H9 (cell line): ENCODE results near the gene OAF. TPM values are rescaled to one million over a fixed set of nuclear protein-coding genes. Genes with fewer than 3 reads are reported as not detected.

Experiments
- DNase-seq: peaks from one replicate; pipeline ENCODE4 v3.0.0-alpha.2; 2017
- H2AFZ ChIP-seq: one replicate; pipeline ENCODE4 v1.6.1; 2013; ENCODE audit warnings: mild to moderate bottlenecking, low read length, control low read depth, moderate library complexity
- H2AK5ac ChIP-seq: 2 replicates; pipeline ENCODE4 v1.6.1; 2013; ENCODE audit warnings: low read length, control low read depth, mixed read lengths; ENCODE audit not compliant: insufficient read length
- H2BK120ac ChIP-seq: one replicate; pipeline ENCODE4 v1.6.1; 2013; ENCODE audit warnings: low read depth, mild to moderate bottlenecking, low read length, control low read depth, inconsistent platforms; ENCODE audit not compliant: poor library complexity, severe bottlenecking
- H2BK12ac ChIP-seq: 2 replicates; pipeline ENCODE4 v1.6.1; 2013; ENCODE audit warnings: low read length, control low read depth, mixed read lengths, low read depth; ENCODE audit not compliant: insufficient read length
- H2BK15ac ChIP-seq: 2 replicates; pipeline ENCODE4 v1.6.1; 2013; ENCODE audit warnings: low read depth, low read length, control low read depth
- H2BK20ac ChIP-seq: one replicate; pipeline ENCODE4 v1.6.1; 2013; ENCODE audit warnings: low read depth, mild to moderate bottlenecking, low read length, control low read depth, inconsistent platforms; ENCODE audit not compliant: poor library complexity, severe bottlenecking
- H2BK5ac ChIP-seq: 2 replicates; pipeline ENCODE4 v1.6.1; 2013; ENCODE audit warnings: low read length, control low read depth, mixed read lengths; ENCODE audit not compliant: insufficient read length
- H3K14ac ChIP-seq: 2 replicates; pipeline ENCODE4 v1.6.1; 2013; ENCODE audit warnings: low read length, control low read depth; ENCODE audit not compliant: insufficient read depth
- H3K18ac ChIP-seq: 2 replicates; pipeline ENCODE4 v1.6.1; 2013; ENCODE audit warnings: low read depth, mild to moderate bottlenecking, mixed read lengths, low read length, control low read depth; ENCODE audit not compliant: insufficient read length
- H3K23ac ChIP-seq: 2 replicates; pipeline ENCODE4 v1.6.1; 2013; ENCODE audit warnings: low read length, control low read depth, mixed read lengths, low read depth; ENCODE audit not compliant: insufficient read length
- H3K23me2 ChIP-seq: 2 replicates; pipeline ENCODE4 v1.6.1; 2013; ENCODE audit warnings: low read depth, mild to moderate bottlenecking, mixed read lengths, low read length, control low read depth; ENCODE audit not compliant: insufficient read length, poor library complexity, severe bottlenecking
- H3K27ac ChIP-seq: 2 replicates; pipeline ENCODE4 v1.5.1; 2013; ENCODE audit warnings: low read length, control low read depth, mixed read lengths, low read depth; ENCODE audit not compliant: insufficient read length
- H3K27me3 ChIP-seq: 2 replicates; pipeline ENCODE4 v1.6.1; 2013; ENCODE audit warnings: low read length, control low read depth, inconsistent platforms; ENCODE audit not compliant: insufficient read depth
- H3K4ac ChIP-seq: 2 replicates; pipeline ENCODE4 v1.6.1; 2013; ENCODE audit warnings: low read depth, mild to moderate bottlenecking, control low read depth, inconsistent platforms, low read length, moderate library complexity
- H3K4me1 ChIP-seq: 2 replicates; pipeline ENCODE4 v1.6.1; 2013; ENCODE audit warnings: low read length, control low read depth, inconsistent platforms; ENCODE audit not compliant: insufficient read depth
- H3K4me2 ChIP-seq: 2 replicates; pipeline ENCODE4 v1.6.1; 2013; ENCODE audit warnings: low read length, control low read depth, mixed read lengths; ENCODE audit not compliant: insufficient read length, insufficient read depth
- H3K56ac ChIP-seq: 2 replicates; pipeline ENCODE4 v1.6.1; 2013; ENCODE audit warnings: low read depth, mild to moderate bottlenecking, mixed read lengths, low read length, control low read depth; ENCODE audit not compliant: insufficient read length
- H3K79me1 ChIP-seq: 2 replicates; pipeline ENCODE4 v1.6.1; 2013; ENCODE audit warnings: low read depth, mild to moderate bottlenecking, moderate library complexity, low read length, control low read depth, inconsistent platforms; ENCODE audit not compliant: insufficient read depth, poor library complexity, severe bottlenecking
- H3K79me2 ChIP-seq: 2 replicates; pipeline ENCODE4 v1.6.1; 2013; ENCODE audit warnings: low read length, control low read depth, inconsistent platforms; ENCODE audit not compliant: insufficient read depth
- H3K9ac ChIP-seq: 2 replicates; pipeline ENCODE4 v1.6.1; 2013; ENCODE audit warnings: low read length, control low read depth, mixed read lengths; ENCODE audit not compliant: insufficient read length; ENCODE audit errors: extremely low read depth
- H3K9me3 ChIP-seq: one replicate; pipeline ENCODE4 v1.6.1; 2013; ENCODE audit warnings: low read depth, low read length, inconsistent platforms; ENCODE audit not compliant: control insufficient read depth
- H3T11ph ChIP-seq: one replicate; pipeline ENCODE4 v1.6.1; 2013; ENCODE audit warnings: mild to moderate bottlenecking, low read length, control low read depth, inconsistent platforms
- H4K20me1 ChIP-seq: one replicate; pipeline ENCODE4 v1.6.1; 2013; ENCODE audit not compliant: control insufficient read depth, insufficient read length, insufficient read depth
- H4K5ac ChIP-seq: 2 replicates; pipeline ENCODE4 v1.6.1; 2013; ENCODE audit warnings: low read depth, mild to moderate bottlenecking, mixed read lengths, low read length, control low read depth; ENCODE audit not compliant: insufficient read length
- H4K8ac ChIP-seq: replicated peaks from 2 replicates; pipeline ENCODE4 v1.6.1; 2013; ENCODE audit warnings: low read length, control low read depth, mixed read lengths, low read depth; ENCODE audit not compliant: insufficient read length
- H4K91ac ChIP-seq: 2 replicates; pipeline ENCODE4 v1.6.1; 2013; ENCODE audit warnings: low read depth, mild to moderate bottlenecking, moderate library complexity, mixed read lengths, low read length, control low read depth; ENCODE audit not compliant: insufficient read length
- H3K27ac Mint-ChIP-seq, 3 experiments: 2 replicates in 2 of 3; 3 replicates in 1 of 3; pipeline ENCODE4 v1.8.0; 2020 to 2021; ENCODE audit warnings: mixed read lengths in 3 of 3, mild to moderate bottlenecking in 1 of 3, moderate library complexity in 1 of 3
- H3K27me3 Mint-ChIP-seq: 2 replicates; pipeline ENCODE4 v1.8.0; 2021; ENCODE audit warnings: low read depth, mild to moderate bottlenecking, moderate library complexity, mixed read lengths
- H3K36me3 Mint-ChIP-seq, 3 experiments: 2 replicates in 2 of 3; 3 replicates in 1 of 3; pipeline ENCODE4 v1.8.0; 2020 to 2021; ENCODE audit warnings: low read depth in 3 of 3, mixed read lengths in 3 of 3; ENCODE audit not compliant: insufficient read depth in 1 of 3
- H3K4me1 Mint-ChIP-seq, 2 experiments: 2 replicates each; pipeline ENCODE4 v1.8.0; 2020; ENCODE audit warnings: mixed read lengths in 2 of 2
- H3K4me3 Mint-ChIP-seq, 2 experiments: 2 replicates in 1 of 2; 3 replicates in 1 of 2; pipeline ENCODE4 v1.8.0; 2020 to 2021; ENCODE audit warnings: mild to moderate bottlenecking in 2 of 2, mixed read lengths in 2 of 2, moderate library complexity in 1 of 2
- H3K9me3 Mint-ChIP-seq, 2 experiments: 2 replicates in 1 of 2; 3 replicates in 1 of 2; pipeline ENCODE4 v1.8.0; 2020; ENCODE audit warnings: mild to moderate bottlenecking in 2 of 2, mixed read lengths in 2 of 2, moderate library complexity in 1 of 2
- WGBS: extraction: QIAGEN DNeasy Blood & Tissue Kit; methylation state at CpG from one replicate; pipeline ENCODE4 v1.1.7; 2013; ENCODE audit warnings: missing lambda C conversion rate, low lambda C conversion rate, mixed read lengths; ENCODE audit not compliant: insufficient read length; ENCODE audit errors: extremely low coverage; 5-methylcytosine and 5-hydroxymethylcytosine counted together
- total RNA-seq: library from RNA; stranded (reverse); gene quantifications from 2 replicates; pipeline ENCODE4 v1.2.1, GENCODE V29; 2021
- TF ChIP-seq, protein P1 (sequence below): fragments of 200-600 bp; sonication (generic); conservative IDR thresholded peaks from 3 replicates; pipeline ENCODE4 v1.8.0; 2021; ENCODE audit warnings: antibody characterized with exemption, mild to moderate bottlenecking

The OAF gene
- total RNA-seq, 1 experiment from 2014 or later, result 1.1 TPM

- no peak overlapping the region for H2BK12ac ChIP-seq
- no peak overlapping the region for H2BK120ac ChIP-seq
- no peak overlapping the region for H3K4me2 ChIP-seq
- H2BK5ac ChIP-seq, result no peak overlapping the region
- no peak overlapping the region for H3K4me3 Mint-ChIP-seq
- no peak overlapping the region for H4K91ac ChIP-seq
- no peak overlapping the region for H4K5ac ChIP-seq
- peaks cover 12% of the 10 kb centered on the region; the same call in 1 of the 2 replicates for H3K27me3 ChIP-seq
- H3K27me3 Mint-ChIP-seq, result peaks cover 92% of the 10 kb centered on the region
- DNase-seq, result no peak
- no peaks in the 10 kb centered on the region for H4K20me1 ChIP-seq
- H3K27ac Mint-ChIP-seq, result no peak overlapping the region
- no peak overlapping the region for H2AFZ ChIP-seq
- H3K27ac ChIP-seq, result no peak overlapping the region
- no peak overlapping the region for H3K18ac ChIP-seq
- WGBS, result no CpG with 5 or more reads among the region's 4 CpGs
- H3K9ac ChIP-seq, result no peak overlapping the region
- no peak overlapping the region for H4K8ac ChIP-seq
- H3K9me3 Mint-ChIP-seq, result peaks cover 0 to under 1% of the 10 kb centered on the region in 2 experiments; a peak in 2 of 5 replicates
- no peak overlapping the region for H3K56ac ChIP-seq
- H3T11ph ChIP-seq, result no peak overlapping the region
- H2BK15ac ChIP-seq, result no peak overlapping the region
- no peak overlapping the region for H3K23ac ChIP-seq
- H3K14ac ChIP-seq, result no peak overlapping the region
- no peaks in the 10 kb centered on the region for H3K79me2 ChIP-seq
- no peaks in the 10 kb centered on the region; a peak in 2 of 7 replicates for H3K36me3 Mint-ChIP-seq
- no peaks in the 10 kb centered on the region for H3K79me1 ChIP-seq
- H3K23me2 ChIP-seq, result no peaks in the 10 kb centered on the region
- H3K4me1 ChIP-seq, result peaks cover 2% of the 10 kb centered on the region; the same call in 1 of the 2 replicates
- peaks cover 21 to 50% of the 10 kb centered on the region in 2 experiments for H3K4me1 Mint-ChIP-seq
- no peak overlapping the region for H2AK5ac ChIP-seq
- H3K4ac ChIP-seq, result no peak overlapping the region
- H2BK20ac ChIP-seq, result no peak overlapping the region
- H3K9me3 ChIP-seq, result no peaks in the 10 kb centered on the region
- TF ChIP-seq, protein P1, sequence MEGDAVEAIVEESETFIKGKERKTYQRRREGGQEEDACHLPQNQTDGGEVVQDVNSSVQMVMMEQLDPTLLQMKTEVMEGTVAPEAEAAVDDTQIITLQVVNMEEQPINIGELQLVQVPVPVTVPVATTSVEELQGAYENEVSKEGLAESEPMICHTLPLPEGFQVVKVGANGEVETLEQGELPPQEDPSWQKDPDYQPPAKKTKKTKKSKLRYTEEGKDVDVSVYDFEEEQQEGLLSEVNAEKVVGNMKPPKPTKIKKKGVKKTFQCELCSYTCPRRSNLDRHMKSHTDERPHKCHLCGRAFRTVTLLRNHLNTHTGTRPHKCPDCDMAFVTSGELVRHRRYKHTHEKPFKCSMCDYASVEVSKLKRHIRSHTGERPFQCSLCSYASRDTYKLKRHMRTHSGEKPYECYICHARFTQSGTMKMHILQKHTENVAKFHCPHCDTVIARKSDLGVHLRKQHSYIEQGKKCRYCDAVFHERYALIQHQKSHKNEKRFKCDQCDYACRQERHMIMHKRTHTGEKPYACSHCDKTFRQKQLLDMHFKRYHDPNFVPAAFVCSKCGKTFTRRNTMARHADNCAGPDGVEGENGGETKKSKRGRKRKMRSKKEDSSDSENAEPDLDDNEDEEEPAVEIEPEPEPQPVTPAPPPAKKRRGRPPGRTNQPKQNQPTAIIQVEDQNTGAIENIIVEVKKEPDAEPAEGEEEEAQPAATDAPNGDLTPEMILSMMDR, result no peak
Observed at GRCh38 chr11:120194166-120194565, 16.7 kb upstream of the OAF start.
